Measurements from ENCODE around the gene TRPM2. TPM values are rescaled to one million over a fixed set of nuclear protein-coding genes. Genes with fewer than 3 reads are reported as not detected.

Gene TRPM2
- total and polyA plus RNA-seq, 4 experiments from 2014 or later = 0.37 to 1.7 (median 1.3) TPM; not detected in 1

DNA sequence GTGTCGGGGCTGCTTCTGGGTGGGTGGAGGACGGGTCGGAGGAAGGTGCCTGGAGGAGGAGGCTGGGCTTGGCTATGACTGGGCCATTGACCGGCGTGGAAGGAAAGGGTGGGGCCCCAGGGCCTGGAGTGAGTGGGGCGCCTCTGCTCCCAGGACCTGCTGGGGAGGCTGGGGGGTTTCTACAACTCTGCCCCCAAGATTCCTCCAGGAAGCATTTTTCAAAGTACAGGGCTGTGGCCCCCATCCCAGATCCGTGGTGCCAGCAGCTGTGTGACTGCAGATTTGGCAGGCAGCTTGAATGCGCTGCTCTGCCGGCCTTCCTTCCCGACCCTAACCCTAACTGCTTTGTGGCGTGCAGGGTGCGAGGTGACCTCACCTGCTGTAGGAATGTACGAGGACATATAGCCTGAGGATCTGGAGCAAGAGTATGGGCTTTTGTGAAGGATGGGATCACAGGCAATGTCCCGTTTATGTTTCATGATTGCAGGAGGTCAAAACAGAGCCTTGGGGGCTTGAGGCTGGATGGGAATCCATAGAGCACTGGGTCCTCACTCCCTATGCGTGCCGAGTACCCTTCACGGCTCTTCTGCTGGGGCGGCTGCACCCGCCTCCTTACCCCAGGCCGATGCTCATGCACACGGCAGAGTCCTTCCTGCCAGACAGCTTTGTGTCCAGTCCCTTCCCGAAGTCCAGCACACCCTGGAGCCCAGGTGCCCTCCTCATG lies 24.7 kb downstream of the TRPM2 start:
- H3K36me3 Mint-ChIP-seq = peaks cover 4 to 6% of the 10 kb centered on the region in 2 donors
- CTCF ChIA-PET (ENCODE audit: partially characterized antibody) = no interaction called here
- H3K27me3 Mint-ChIP-seq = no peaks in the 10 kb centered on the region
- Histone ChIP-seq H3K36me3 (ENCODE audit: insufficient read depth, low read length) (no peaks in the 10 kb centered on the region), H3K4me1 (ENCODE audit: insufficient read depth, low read length) (peaks cover 18% of the 10 kb centered on the region), H3K27me3 (ENCODE audit: insufficient read depth, low read length) (no peaks in the 10 kb centered on the region), H3K27ac (ENCODE audit: low read depth, low read length) (no peak overlapping the region), H3K9me3 (ENCODE audit: control insufficient read depth in 1 of 2, low read length in 2 of 2) (no peaks in the 10 kb centered on the region), H3K4me3 (ENCODE audit: low read length in 2 of 2) (no peak overlapping the region)
- H3K27ac Mint-ChIP-seq = no peak overlapping the region
- H3K4me3 Mint-ChIP-seq = no peak overlapping the region
- intact Hi-C loops (cut with micrococcal nuclease) = no loop called here
- H3K4me1 Mint-ChIP-seq = peaks cover 14 to 25% (median 18%) of the 10 kb centered on the region in 4 donors
- POLR2A ChIA-PET (ENCODE audit: partially characterized antibody) = no interaction called here
- H3K9me3 Mint-ChIP-seq = peaks cover 0 to 9% (median 5%) of the 10 kb centered on the region in 8 donors
- DNase-seq = no peak

DNA sequence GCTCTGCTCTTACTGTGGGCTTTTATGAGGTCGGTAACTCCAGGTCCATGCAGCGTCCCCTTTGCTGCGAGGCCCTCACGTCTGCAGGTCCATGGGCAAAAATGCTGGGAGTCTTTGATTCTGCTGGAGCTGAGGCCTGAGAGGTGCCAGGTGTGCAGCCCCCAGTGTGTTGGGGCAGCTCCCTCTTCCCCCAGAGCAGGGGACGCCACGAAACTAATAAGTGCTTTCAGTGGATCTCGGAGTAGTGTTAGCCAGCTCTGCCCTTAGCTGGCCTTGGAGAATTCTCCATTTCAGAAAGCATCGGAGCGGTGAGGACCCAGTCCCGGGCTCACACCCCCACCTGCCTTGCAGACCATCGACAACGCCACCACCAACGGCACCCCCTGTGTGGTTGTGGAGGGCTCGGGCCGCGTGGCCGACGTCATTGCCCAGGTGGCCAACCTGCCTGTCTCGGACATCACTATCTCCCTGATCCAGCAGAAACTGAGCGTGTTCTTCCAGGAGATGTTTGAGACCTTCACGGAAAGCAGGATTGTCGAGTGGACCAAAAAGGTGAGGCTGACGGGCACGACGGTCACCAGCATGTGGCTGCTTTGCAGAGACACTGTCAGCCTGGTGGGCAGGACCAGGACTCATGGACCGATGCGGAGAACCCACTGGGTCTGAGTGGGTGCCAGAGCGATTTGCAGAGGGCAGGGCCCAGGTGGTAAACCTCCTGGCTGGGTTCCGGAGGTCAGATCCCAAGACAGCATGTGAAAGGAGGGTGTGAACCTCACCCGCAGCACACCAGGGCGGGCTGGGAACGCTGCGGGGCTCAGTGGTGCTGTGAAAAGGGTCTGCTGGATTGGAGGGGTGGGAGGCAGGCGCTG lies 25.5 kb downstream of the TRPM2 start:
- Histone ChIP-seq H3K9me3 (ENCODE audit: control insufficient read depth in 1 of 2, low read length in 2 of 2) (no peaks in the 10 kb centered on the region), H3K27me3 (ENCODE audit: insufficient read depth, low read length) (no peaks in the 10 kb centered on the region), H3K4me3 (ENCODE audit: low read length in 2 of 2) (no peak overlapping the region), H3K27ac (ENCODE audit: low read depth, low read length) (no peak overlapping the region), H3K36me3 (ENCODE audit: insufficient read depth, low read length) (no peaks in the 10 kb centered on the region), H3K4me1 (ENCODE audit: insufficient read depth, low read length) (peaks cover 18% of the 10 kb centered on the region)
- peaks cover 0 to 16% (median 12%) of the 10 kb centered on the region in 8 donors for H3K9me3 Mint-ChIP-seq
- ChIA-PET POLR2A (ENCODE audit: partially characterized antibody) (no interaction called here), CTCF (ENCODE audit: partially characterized antibody) (no interaction called here)
- peaks cover 11 to 21% (median 16%) of the 10 kb centered on the region in 4 donors for H3K4me1 Mint-ChIP-seq
- no peak overlapping the region for H3K27ac Mint-ChIP-seq
- no peak overlapping the region for H3K4me3 Mint-ChIP-seq
- peaks cover 8 to 13% of the 10 kb centered on the region in 2 donors for H3K36me3 Mint-ChIP-seq
- no peak for DNase-seq
- intact Hi-C loops (cut with micrococcal nuclease) = no loop called here
- no peaks in the 10 kb centered on the region for H3K27me3 Mint-ChIP-seq

DNA sequence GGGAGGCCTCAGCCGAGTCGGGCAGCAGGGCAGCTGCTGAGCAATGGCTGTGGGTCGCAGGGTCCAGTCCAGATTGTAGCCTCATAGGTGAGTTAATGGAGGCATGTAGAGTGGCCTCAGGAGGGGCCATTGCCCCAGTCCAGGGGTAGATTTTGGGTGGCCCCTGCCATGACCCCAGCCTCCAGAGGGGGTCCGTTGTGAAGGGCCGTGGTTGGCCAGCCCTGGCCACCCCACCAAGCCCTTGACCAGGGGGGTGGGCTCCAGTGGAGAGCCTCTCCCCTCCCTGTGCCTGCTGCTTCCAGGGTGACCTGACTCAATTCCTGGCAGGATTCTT lies 26.1 kb downstream of the TRPM2 start:
- intact Hi-C loops (cut with micrococcal nuclease) = no loop called here
- Mint-ChIP-seq H3K27ac (no peak overlapping the region), H3K4me1 (peaks cover 11 to 20% (median 16%) of the 10 kb centered on the region in 4 donors), H3K27me3 (no peaks in the 10 kb centered on the region), H3K9me3 (peaks cover 0 to 22% (median 15%) of the 10 kb centered on the region in 8 donors), H3K36me3 (peaks cover 9 to 14% of the 10 kb centered on the region in 2 donors), H3K4me3 (no peak overlapping the region)
- no peaks in the 10 kb centered on the region for H3K27me3 ChIP-seq (ENCODE audit: insufficient read depth, low read length)
- POLR2A ChIA-PET (ENCODE audit: partially characterized antibody) = no interaction called here
- H3K27ac ChIP-seq (ENCODE audit: low read depth, low read length) = no peak overlapping the region
- no peaks in the 10 kb centered on the region for H3K36me3 ChIP-seq (ENCODE audit: insufficient read depth, low read length)
- H3K4me3 ChIP-seq (ENCODE audit: low read length in 2 of 2) = no peak overlapping the region
- peaks cover 16% of the 10 kb centered on the region for H3K4me1 ChIP-seq (ENCODE audit: insufficient read depth, low read length)
- no peak for DNase-seq
- no peaks in the 10 kb centered on the region for H3K9me3 ChIP-seq (ENCODE audit: control insufficient read depth in 1 of 2, low read length in 2 of 2)
- CTCF ChIA-PET (ENCODE audit: partially characterized antibody) = no interaction called here

GRCh38 chr21:44379991-44380865 lies 26.8 kb downstream of the TRPM2 start:
- H3K36me3 Mint-ChIP-seq = peaks cover 12 to 14% of the 10 kb centered on the region in 2 donors

GRCh38 chr21:44380876-44381275 lies 27.5 kb downstream of the TRPM2 start:
- ChIA-PET POLR2A (ENCODE audit: partially characterized antibody) (no interaction called here), CTCF (ENCODE audit: partially characterized antibody) (no interaction called here)
- Mint-ChIP-seq H3K36me3 (peaks cover 12 to 17% of the 10 kb centered on the region in 2 donors), H3K9me3 (peaks cover 0 to 36% (median 29%) of the 10 kb centered on the region in 8 donors), H3K27ac (no peak overlapping the region), H3K27me3 (no peaks in the 10 kb centered on the region), H3K4me1 (peaks cover 2 to 8% (median 5%) of the 10 kb centered on the region in 4 donors), H3K4me3 (no peak overlapping the region)
- peaks cover 2% of the 10 kb centered on the region for H3K4me1 ChIP-seq (ENCODE audit: insufficient read depth, low read length)
- no peak for DNase-seq
- H3K9me3 ChIP-seq (ENCODE audit: control insufficient read depth in 1 of 2, low read length in 2 of 2) = peaks cover 0 to 9% of the 10 kb centered on the region in 2 donors
- no peak overlapping the region for H3K4me3 ChIP-seq (ENCODE audit: low read length in 2 of 2)
- intact Hi-C loops (cut with micrococcal nuclease) = no loop called here
- no peak overlapping the region for H3K27ac ChIP-seq (ENCODE audit: low read depth, low read length)
- H3K36me3 ChIP-seq (ENCODE audit: insufficient read depth, low read length) = no peaks in the 10 kb centered on the region
- no peaks in the 10 kb centered on the region for H3K27me3 ChIP-seq (ENCODE audit: insufficient read depth, low read length)

More at GRCh38 chr21:44379991-44380865, 26.8 kb downstream of the TRPM2 start:
- no peak overlapping the region for H3K4me3 ChIP-seq (ENCODE audit: low read length in 2 of 2)
- peaks cover 8% of the 10 kb centered on the region for H3K4me1 ChIP-seq (ENCODE audit: insufficient read depth, low read length)
- H3K9me3 Mint-ChIP-seq = peaks cover 0 to 30% (median 22%) of the 10 kb centered on the region in 8 donors
- H3K27me3 ChIP-seq (ENCODE audit: insufficient read depth, low read length) = no peaks in the 10 kb centered on the region
- H3K27ac Mint-ChIP-seq = no peak overlapping the region
- no peaks in the 10 kb centered on the region for H3K36me3 ChIP-seq (ENCODE audit: insufficient read depth, low read length)
- H3K4me3 Mint-ChIP-seq = no peak overlapping the region
- CTCF ChIA-PET (ENCODE audit: partially characterized antibody) = no interaction called here
- POLR2A ChIA-PET (ENCODE audit: partially characterized antibody) = no interaction called here
- H3K9me3 ChIP-seq (ENCODE audit: control insufficient read depth in 1 of 2, low read length in 2 of 2) = peaks cover 0 to 3% of the 10 kb centered on the region in 2 donors
- H3K27ac ChIP-seq (ENCODE audit: low read depth, low read length) = no peak overlapping the region
- peaks cover 8 to 15% (median 11%) of the 10 kb centered on the region in 4 donors for H3K4me1 Mint-ChIP-seq
- H3K27me3 Mint-ChIP-seq = no peaks in the 10 kb centered on the region
- DNase-seq = no peak
- intact Hi-C loops (cut with micrococcal nuclease) = no loop called here

- Histone ChIP-seq H3K4me1 (ENCODE audit: insufficient read depth, low read length) (no peaks in the 10 kb centered on the region), H3K36me3 (ENCODE audit: insufficient read depth, low read length) (no peaks in the 10 kb centered on the region), H3K9me3 (ENCODE audit: control insufficient read depth in 1 of 2, low read length in 2 of 2) (peaks cover 0 to 9% of the 10 kb centered on the region in 2 donors), H3K27me3 (ENCODE audit: insufficient read depth, low read length) (no peaks in the 10 kb centered on the region), H3K27ac (ENCODE audit: low read depth, low read length) (no peak overlapping the region), H3K4me3 (ENCODE audit: low read length in 2 of 2) (no peak overlapping the region)
- DNase-seq = no peak
- H3K9me3 Mint-ChIP-seq = peaks cover 0 to 46% (median 34%) of the 10 kb centered on the region in 8 donors
- H3K27me3 Mint-ChIP-seq = no peaks in the 10 kb centered on the region
- intact Hi-C loops (cut with micrococcal nuclease) = no loop called here
- peaks cover 13 to 17% of the 10 kb centered on the region in 2 donors for H3K36me3 Mint-ChIP-seq
- ChIA-PET POLR2A (ENCODE audit: partially characterized antibody) (no interaction called here), CTCF (ENCODE audit: partially characterized antibody) (no interaction called here)
- peaks cover 0 to under 1% (median 0%) of the 10 kb centered on the region in 4 donors for H3K4me1 Mint-ChIP-seq
- H3K4me3 Mint-ChIP-seq = no peak overlapping the region
- no peak overlapping the region for H3K27ac Mint-ChIP-seq
Observed at GRCh38 chr21:44381874-44382273, 28.5 kb downstream of the TRPM2 start.
